ENCODE measurements around the gene OR8B12.

Gene OR8B12

GRCh38 chr11:124538019-124538418 is 5.4 kb downstream of the OR8B12 start:
- DNase-seq (ENCODE audit: extremely low spot score) = no peak
- TF ChIP-seq NFRKB (IDR thresholded peaks at IDR 0.05) (no peak), ELF4 (IDR thresholded peaks at IDR 0.05) (no peak), SUZ12 (IDR thresholded peaks at IDR 0.05) (no peak), BHLHE40 (IDR thresholded peaks at IDR 0.05; ENCODE audit: borderline replicate concordance) (no peak), ARNT (IDR thresholded peaks at IDR 0.05) (no peak), L3MBTL2 (conservative IDR thresholded peaks at IDR 0.05) (no peak), FOXK2 (IDR thresholded peaks at IDR 0.05) (no peak), FOXA1 (IDR thresholded peaks at IDR 0.05) (no peak), CTBP1 (IDR thresholded peaks at IDR 0.05; ENCODE audit: borderline replicate concordance) (no peak), HDGF (IDR thresholded peaks at IDR 0.05; ENCODE audit: borderline replicate concordance) (no peak), FOXM1 (IDR thresholded peaks at IDR 0.05; ENCODE audit: borderline replicate concordance) (no peak), LEF1 (IDR thresholded peaks at IDR 0.05; ENCODE audit: borderline replicate concordance) (no peak), ZNF384 (IDR thresholded peaks at IDR 0.05) (no peak), PKNOX1 (IDR thresholded peaks at IDR 0.05) (no peak), SP1 (IDR thresholded peaks at IDR 0.05) (no peak), TARDBP (IDR thresholded peaks at IDR 0.05) (no peak)
- ChIA-PET POLR2A (no interaction called here), CTCF (no interaction called here)

GRCh38 chr11:124536520-124536919 is 6.9 kb downstream of the OR8B12 start:
- POLR2A ChIA-PET = no interaction called here
- TF ChIP-seq FOXM1 (IDR thresholded peaks at IDR 0.05; ENCODE audit: borderline replicate concordance) = no peak
- no peak for TF ChIP-seq LEF1 (IDR thresholded peaks at IDR 0.05; ENCODE audit: borderline replicate concordance)
- no peak for TF ChIP-seq FOXA1 (IDR thresholded peaks at IDR 0.05)
- no peak for TF ChIP-seq SP1 (IDR thresholded peaks at IDR 0.05)
- TF ChIP-seq HDGF (IDR thresholded peaks at IDR 0.05; ENCODE audit: borderline replicate concordance) = no peak
- TF ChIP-seq PKNOX1 (IDR thresholded peaks at IDR 0.05) = no peak
- TF ChIP-seq TARDBP (IDR thresholded peaks at IDR 0.05) = no peak
- TF ChIP-seq ELF4 (IDR thresholded peaks at IDR 0.05) = no peak
- no peak for TF ChIP-seq BHLHE40 (IDR thresholded peaks at IDR 0.05; ENCODE audit: borderline replicate concordance)
- TF ChIP-seq ARNT (IDR thresholded peaks at IDR 0.05) = no peak
- no peak for TF ChIP-seq FOXK2 (IDR thresholded peaks at IDR 0.05)
- TF ChIP-seq NFRKB (IDR thresholded peaks at IDR 0.05) = no peak
- CTCF ChIA-PET = no interaction called here
- DNase-seq (ENCODE audit: extremely low spot score) = no peak

GRCh38 chr11:124535552-124536232 is 7.8 kb downstream of the OR8B12 start:
- DNase-seq (ENCODE audit: extremely low spot score) = no peak
- CTCF ChIA-PET = no interaction called here
- POLR2A ChIA-PET = no interaction called here
- TF ChIP-seq FOXK2 (IDR thresholded peaks at IDR 0.05) (no peak), ZNF384 (IDR thresholded peaks at IDR 0.05) (no peak), L3MBTL2 (conservative IDR thresholded peaks at IDR 0.05) (no peak), ARNT (IDR thresholded peaks at IDR 0.05) (no peak), TARDBP (IDR thresholded peaks at IDR 0.05) (no peak)

- no peak for TF ChIP-seq L3MBTL2 (conservative IDR thresholded peaks at IDR 0.05)
- TF ChIP-seq FOXK2 (IDR thresholded peaks at IDR 0.05) = no peak
- TF ChIP-seq FOXM1 (IDR thresholded peaks at IDR 0.05; ENCODE audit: borderline replicate concordance) = no peak
- TF ChIP-seq FOXA1 (IDR thresholded peaks at IDR 0.05) = no peak
- no peak for DNase-seq (ENCODE audit: extremely low spot score)
- ChIA-PET POLR2A (no interaction called here), CTCF (no interaction called here)
These were observed 9.4 kb downstream of the OR8B12 start for GRCh38 chr11:124534051-124534450.

GRCh38 chr11:124533626-124534025 is 9.8 kb downstream of the OR8B12 start:
- TF ChIP-seq FOXK2 (IDR thresholded peaks at IDR 0.05) = no peak
- no peak for TF ChIP-seq PKNOX1 (IDR thresholded peaks at IDR 0.05)
- TF ChIP-seq ARNT (IDR thresholded peaks at IDR 0.05) = no peak
- TF ChIP-seq FOXA1 (IDR thresholded peaks at IDR 0.05) = no peak
- no peak for TF ChIP-seq SP1 (IDR thresholded peaks at IDR 0.05)
- no peak for TF ChIP-seq L3MBTL2 (conservative IDR thresholded peaks at IDR 0.05)
- no peak for TF ChIP-seq ZNF384 (IDR thresholded peaks at IDR 0.05)
- TF ChIP-seq LEF1 (IDR thresholded peaks at IDR 0.05; ENCODE audit: borderline replicate concordance) = no peak
- no peak for TF ChIP-seq FOXM1 (IDR thresholded peaks at IDR 0.05; ENCODE audit: borderline replicate concordance)
- TF ChIP-seq TARDBP (IDR thresholded peaks at IDR 0.05) = no peak
- POLR2A ChIA-PET = no interaction called here
- CTCF ChIA-PET = no interaction called here
- no peak for DNase-seq (ENCODE audit: extremely low spot score)

- TF ChIP-seq ELF4 (IDR thresholded peaks at IDR 0.05) = no peak
- no peak for TF ChIP-seq NFRKB (IDR thresholded peaks at IDR 0.05)
- no peak for TF ChIP-seq CTBP1 (IDR thresholded peaks at IDR 0.05; ENCODE audit: borderline replicate concordance)
- TF ChIP-seq FOXA1 (IDR thresholded peaks at IDR 0.05) = no peak
- no peak for TF ChIP-seq FOXK2 (IDR thresholded peaks at IDR 0.05)
- POLR2A ChIA-PET = no interaction called here
- no peak for DNase-seq (ENCODE audit: extremely low spot score)
- CTCF ChIA-PET = no interaction called here
These were observed 23.0 kb downstream of the OR8B12 start for GRCh38 chr11:124520550-124520854.

- TF ChIP-seq FOXA1 (IDR thresholded peaks at IDR 0.05) (no peak), ZNF384 (IDR thresholded peaks at IDR 0.05) (no peak), SUZ12 (IDR thresholded peaks at IDR 0.05) (no peak), FOXK2 (IDR thresholded peaks at IDR 0.05) (no peak)
- POLR2A ChIA-PET = no interaction called here
- no peak for DNase-seq (ENCODE audit: extremely low spot score)
- CTCF ChIA-PET = no interaction called here
These were observed 23.5 kb downstream of the OR8B12 start for GRCh38 chr11:124519850-124520549.
